CD4-positive, CD25-positive, alpha-beta regulatory T cell (primary cell): ENCODE results near the gene CEACAM16. TPM values are rescaled to one million over a fixed set of nuclear protein-coding genes. Genes with fewer than 3 reads are reported as not detected.
"Not testable (repeated sequence)": the region's sequence is repeated elsewhere in the genome, so short reads cannot be mapped to it uniquely, and the experiment has no call there.

Experiments used
- ATAC-seq, 2 donors: fragments of 150-1000 bp; cut with Tn5 transposase; one replicate each; pipeline ENCODE4 v1.10.0; 2021; ENCODE audit warnings: low read depth in 2 of 2, moderate number of reproducible peaks in 2 of 2, moderate library complexity in 1 of 2
- DNase-seq, 3 donors: peaks; one replicate each; pipeline versions ENCODE4 v3.0.0 to v3.0.0-alpha.2; 2012 to 2022; ENCODE audit warnings: mixed read lengths in 1 of 3
- H3K27ac ChIP-seq: one replicate; pipeline ENCODE4 v1.7.0; 2013; ENCODE audit warnings: mild to moderate bottlenecking, low read length; ENCODE audit not compliant: insufficient read depth, poor library complexity, severe bottlenecking
- H3K27me3 ChIP-seq: one replicate; pipeline ENCODE4 v1.7.0; 2013; ENCODE audit warnings: low read length; ENCODE audit not compliant: control insufficient read depth, insufficient read depth
- H3K36me3 ChIP-seq: one replicate; pipeline ENCODE4 v1.7.0; 2013; ENCODE audit warnings: mild to moderate bottlenecking, low read length, moderate library complexity; ENCODE audit not compliant: control insufficient read depth, insufficient read depth
- H3K4me1 ChIP-seq: 2 replicates; pipeline ENCODE4 v1.7.0; 2013; ENCODE audit warnings: mild to moderate bottlenecking, low read length; ENCODE audit not compliant: insufficient read depth, control insufficient read depth, poor library complexity, severe bottlenecking
- H3K4me3 ChIP-seq: one replicate; pipeline ENCODE4 v1.7.0; 2013; ENCODE audit warnings: low read depth, mild to moderate bottlenecking, low read length, moderate library complexity
- H3K9me3 ChIP-seq, 2 experiments: 1 replicate in 1 of 2; 2 replicates in 1 of 2; pipeline ENCODE4 v1.7.0; 2013; ENCODE audit warnings: low read length in 2 of 2, mild to moderate bottlenecking in 1 of 2, moderate library complexity in 1 of 2; ENCODE audit not compliant: control insufficient read depth in 2 of 2
- H3K27ac Mint-ChIP-seq, 3 donors: one replicate each; pipeline ENCODE4 v1.8.0; 2020 to 2022; ENCODE audit warnings: mild to moderate bottlenecking in 3 of 3, mixed read lengths in 3 of 3, moderate library complexity in 2 of 3
- H3K27me3 Mint-ChIP-seq: one replicate; pipeline ENCODE4 v1.8.0; 2022; ENCODE audit warnings: mild to moderate bottlenecking, mixed read lengths
- H3K36me3 Mint-ChIP-seq: one replicate; pipeline ENCODE4 v1.8.0; 2020; ENCODE audit warnings: mixed read lengths
- H3K4me1 Mint-ChIP-seq, 4 donors: one replicate each; pipeline ENCODE4 v1.8.0; 2020 to 2022; ENCODE audit warnings: mixed read lengths in 4 of 4, mild to moderate bottlenecking in 1 of 4
- H3K4me3 Mint-ChIP-seq, 4 donors: one replicate each; pipeline ENCODE4 v1.8.0; 2020 to 2022; ENCODE audit warnings: mild to moderate bottlenecking in 4 of 4, mixed read lengths in 4 of 4, moderate library complexity in 3 of 4
- H3K9me3 Mint-ChIP-seq, 7 donors: one replicate each; pipeline ENCODE4 v1.8.0; 2020 to 2022; ENCODE audit warnings: mixed read lengths in 7 of 7, mild to moderate bottlenecking in 3 of 7, moderate library complexity in 2 of 7
- polyA plus RNA-seq, 4 donors: library from polyadenylated mRNA; unstranded; fragments of 300-500 nt; fragmentation: Illumina TruSeq; gene quantifications; one replicate each; pipeline ENCODE4 v1.2.3, GENCODE V29; 2021
- total RNA-seq: library from RNA; stranded (reverse); gene quantifications from one replicate; pipeline ENCODE4 v1.2.3, GENCODE V29; 2022

CEACAM16 gene
- total and polyA plus RNA-seq, 5 donors from 2014 or later = not detected

GRCh38 chr19:44717603-44718002, 18.7 kb downstream of the CEACAM16 start:
- H3K27ac Mint-ChIP-seq = no peak overlapping the region
- no peaks in the 10 kb centered on the region for H3K27me3 ChIP-seq
- no peak overlapping the region for H3K27ac ChIP-seq
- H3K36me3 ChIP-seq = no peaks in the 10 kb centered on the region
- H3K27me3 Mint-ChIP-seq = no peaks in the 10 kb centered on the region
- no peak overlapping the region for H3K4me3 Mint-ChIP-seq
- peaks cover 0 to under 1% (median 0%) of the 10 kb centered on the region in 4 donors for H3K4me1 Mint-ChIP-seq
- no peaks in the 10 kb centered on the region for H3K4me1 ChIP-seq
- H3K9me3 Mint-ChIP-seq = peaks cover 0 to 19% (median 3%) of the 10 kb centered on the region in 7 donors
- H3K9me3 ChIP-seq = peaks cover 4 to 15% of the 10 kb centered on the region in 2 experiments
- ATAC-seq = no peak
- H3K4me3 ChIP-seq = no peak overlapping the region
- no peaks in the 10 kb centered on the region for H3K36me3 Mint-ChIP-seq
- DNase-seq = no peak

GRCh38 chr19:44718441-44719261, 19.7 kb downstream of the CEACAM16 start:
- H3K9me3 Mint-ChIP-seq = peaks cover 0 to 19% (median 3%) of the 10 kb centered on the region in 7 donors
- no peak overlapping the region for H3K4me3 ChIP-seq
- H3K27me3 ChIP-seq = no peaks in the 10 kb centered on the region
- H3K27ac ChIP-seq = no peak overlapping the region
- H3K4me3 Mint-ChIP-seq = no peak overlapping the region
- no peaks in the 10 kb centered on the region for H3K36me3 ChIP-seq
- H3K27ac Mint-ChIP-seq = no peak overlapping the region
- H3K9me3 ChIP-seq = peaks cover 4 to 15% of the 10 kb centered on the region in 2 experiments
- H3K4me1 ChIP-seq = peaks cover 3% of the 10 kb centered on the region
- peaks cover 0 to 7% (median 2%) of the 10 kb centered on the region in 4 donors for H3K4me1 Mint-ChIP-seq
- H3K27me3 Mint-ChIP-seq = no peaks in the 10 kb centered on the region
- no peaks in the 10 kb centered on the region for H3K36me3 Mint-ChIP-seq
- ATAC-seq (no peak), DNase-seq (no peak)

GRCh38 chr19:44719262-44719701, 20.3 kb downstream of the CEACAM16 start:
- peaks cover 0 to 16% (median 3%) of the 10 kb centered on the region in 7 donors for H3K9me3 Mint-ChIP-seq
- H3K27me3 Mint-ChIP-seq = peaks cover 4% of the 10 kb centered on the region
- H3K4me3 ChIP-seq = no peak overlapping the region
- H3K27ac ChIP-seq = no peak overlapping the region
- H3K36me3 ChIP-seq = no peaks in the 10 kb centered on the region
- peaks cover 2 to 14% (median 8%) of the 10 kb centered on the region in 4 donors for H3K4me1 Mint-ChIP-seq
- H3K27ac Mint-ChIP-seq = no peak overlapping the region
- no peak overlapping the region for H3K4me3 Mint-ChIP-seq
- H3K4me1 ChIP-seq = peaks cover 9% of the 10 kb centered on the region
- H3K9me3 ChIP-seq = peaks cover 4 to 15% of the 10 kb centered on the region in 2 experiments
- ATAC-seq (no peak), DNase-seq (no peak)
- H3K27me3 ChIP-seq = no peaks in the 10 kb centered on the region
- H3K36me3 Mint-ChIP-seq = no peaks in the 10 kb centered on the region

- H3K4me1 Mint-ChIP-seq = peaks cover 4 to 21% (median 12%) of the 10 kb centered on the region in 4 donors
- H3K4me3 Mint-ChIP-seq, ATAC-seq, H3K27me3 ChIP-seq, H3K4me3 ChIP-seq, H3K9me3 ChIP-seq, H3K36me3 Mint-ChIP-seq, H3K9me3 Mint-ChIP-seq, H3K36me3 ChIP-seq, H3K27ac ChIP-seq, H3K27ac Mint-ChIP-seq, H3K27me3 Mint-ChIP-seq, DNase-seq: not testable (repeated sequence)
- peaks cover 11% of the 10 kb centered on the region for H3K4me1 ChIP-seq
Measured at GRCh38 chr19:44720396-44720795, 21.4 kb downstream of the CEACAM16 start.

- Mint-ChIP-seq H3K4me1 (peaks cover 4 to 22% (median 14%) of the 10 kb centered on the region in 4 donors), H3K9me3 (peaks cover 0 to under 1% (median 0%) of the 10 kb centered on the region in 7 donors), H3K4me3 (no peak overlapping the region), H3K36me3 (no peaks in the 10 kb centered on the region), H3K27me3 (peaks cover 4% of the 10 kb centered on the region), H3K27ac (no peak overlapping the region)
- Histone ChIP-seq H3K9me3 (peaks cover 0 to 2% of the 10 kb centered on the region in 2 experiments), H3K27ac (no peak overlapping the region), H3K27me3 (no peaks in the 10 kb centered on the region), H3K36me3 (no peaks in the 10 kb centered on the region), H3K4me3 (no peak overlapping the region), H3K4me1 (peaks cover 13% of the 10 kb centered on the region)
- no peak for ATAC-seq
- DNase-seq = no peak
Measured at GRCh38 chr19:44720945-44721344, 22.0 kb downstream of the CEACAM16 start.

- not testable (repeated sequence) for DNase-seq, H3K27ac ChIP-seq, H3K27me3 Mint-ChIP-seq, H3K9me3 Mint-ChIP-seq, H3K27me3 ChIP-seq, H3K4me3 ChIP-seq, H3K9me3 ChIP-seq, ATAC-seq, H3K36me3 Mint-ChIP-seq, H3K27ac Mint-ChIP-seq, H3K36me3 ChIP-seq, H3K4me3 Mint-ChIP-seq
- H3K4me1 ChIP-seq = peaks cover 13% of the 10 kb centered on the region
- H3K4me1 Mint-ChIP-seq = peaks cover 4 to 22% (median 14%) of the 10 kb centered on the region in 4 donors
Measured at GRCh38 chr19:44721369-44721768, 22.4 kb downstream of the CEACAM16 start.

- no peaks in the 10 kb centered on the region for H3K27me3 ChIP-seq
- no peak overlapping the region for H3K4me3 ChIP-seq
- DNase-seq = no peak
- Mint-ChIP-seq H3K27ac (no peak overlapping the region), H3K27me3 (peaks cover 4% of the 10 kb centered on the region), H3K4me1 (peaks cover 4 to 22% (median 14%) of the 10 kb centered on the region in 4 donors), H3K9me3 (no peaks in the 10 kb centered on the region), H3K36me3 (no peaks in the 10 kb centered on the region), H3K4me3 (no peak overlapping the region)
- no peaks in the 10 kb centered on the region for H3K9me3 ChIP-seq
- ATAC-seq = no peak
- H3K36me3 ChIP-seq = no peaks in the 10 kb centered on the region
- no peak overlapping the region for H3K27ac ChIP-seq
- peaks cover 13% of the 10 kb centered on the region for H3K4me1 ChIP-seq
Measured at GRCh38 chr19:44722131-44723121, 23.5 kb downstream of the CEACAM16 start.
